HCT116 (cell line): ENCODE measurements around the gene OR4S1. TPM values are rescaled to one million over a fixed set of nuclear protein-coding genes. Genes with fewer than 3 reads are reported as not detected.
"Not testable (repeated sequence)": the region's sequence is repeated elsewhere in the genome, so short reads cannot be mapped to it uniquely, and the experiment has no call there.

Experiments used
- ATAC-seq: fragments of 200-7000 bp; cut with Tn5 transposase; 2 replicates; pipeline ENCODE4 v1.9.1; 2020; ENCODE audit warnings: mild to moderate bottlenecking, moderate library complexity
- BruUV-seq: library from RNA; stranded (reverse); fragments of 400-500 nt; replicated peaks from 2 replicates; lab custom pipeline; 2021; lab: Mats Ljungman, UMichigan
- CTCF ChIA-PET: fragments of 300-600 bp; sonication (Branson Sonifier 250); formaldehyde crosslinking; loops from one replicate; lab custom pipeline; 2021; ENCODE audit warnings: antibody characterized with exemption; lab: Charles Lee
- POLR2A ChIA-PET: fragments of 300-600, 350-600 bp; sonication (Branson Sonifier 250); formaldehyde crosslinking; loops from one replicate; lab custom pipeline; 2021; ENCODE audit warnings: antibody characterized with exemption; lab: Charles Lee
- RAD21 ChIA-PET, 2 experiments: fragments of 300-600 bp; sonication (Branson Sonifier 250); formaldehyde crosslinking; loops; one replicate each; lab custom pipeline; 2023; ENCODE audit warnings: low total read pairs in 2 of 2; ENCODE audit not compliant: uncharacterized antibody in 2 of 2, unreplicated experiment in 2 of 2, low non-redundant PET in 1 of 2; lab: Charles Lee
- DNase-seq: peaks from one replicate; pipeline ENCODE4 v3.0.0-alpha.2; 2010; ENCODE audit warnings: low read depth, low spot score
- H2AFZ ChIP-seq: fragments of 200-600 bp; shearing (Covaris generic), sonication (generic); 2 replicates; pipeline ENCODE4 v1.6.1; 2017; ENCODE audit warnings: low read depth, mixed run types, mixed read lengths, antibody characterized with exemption, low read length; ENCODE audit not compliant: poor library complexity, severe bottlenecking
- H3K27ac ChIP-seq: 2 replicates; pipeline ENCODE4 v1.5.1; 2012; ENCODE audit warnings: low read depth, low read length
- H3K27me3 ChIP-seq: fragments of 200-600 bp; sonication (generic); 2 replicates; pipeline ENCODE4 v1.6.1; 2016; ENCODE audit warnings: mixed run types, low read length, mixed read lengths; ENCODE audit not compliant: insufficient read depth
- H3K36me3 ChIP-seq, 2 experiments: fragments of 200-500 bp in 1 of 2; fragments of 200-600 bp in 1 of 2; sonication (Bioruptor generic) in 1 of 2; sonication (generic) in 1 of 2; 2 replicates each; pipeline versions ENCODE4 v1.5.1 to v1.6.1; 2014 to 2016; ENCODE audit warnings: low read length in 2 of 2, inconsistent platforms in 1 of 2, mixed read lengths in 1 of 2, mixed run types in 1 of 2; ENCODE audit not compliant: insufficient read depth in 2 of 2, control insufficient read depth in 1 of 2
- H3K4me1 ChIP-seq, 2 experiments: fragments of 200-600 bp in 1 of 2; sonication (generic) in 1 of 2; 2 replicates each; pipeline versions ENCODE4 v1.5.1 to v1.6.1; 2012 to 2017; ENCODE audit warnings: low read length in 2 of 2, inconsistent platforms in 1 of 2, mild to moderate bottlenecking in 1 of 2, mixed read lengths in 1 of 2, mixed run types in 1 of 2, moderate library complexity in 1 of 2; ENCODE audit not compliant: insufficient read depth in 2 of 2, control insufficient read depth in 1 of 2
- H3K4me2 ChIP-seq: fragments of 200-600 bp; sonication (generic); 2 replicates; pipeline ENCODE4 v1.6.1; 2017; ENCODE audit warnings: mixed run types, low read length, mixed read lengths
- H3K4me3 ChIP-seq, 2 experiments: fragments of 200-600 bp in 1 of 2; sonication (generic) in 1 of 2; replicated peaks in 1 of 2; 2 replicates each; pipeline ENCODE4 v1.5.1; 2011 to 2016; ENCODE audit warnings: low read length in 2 of 2, control low read depth in 1 of 2, low read depth in 1 of 2, mild to moderate bottlenecking in 1 of 2, mixed read lengths in 1 of 2, mixed run types in 1 of 2
- H3K79me2 ChIP-seq: fragments of 200-600 bp; sonication (generic); 2 replicates; pipeline ENCODE4 v1.6.1; 2017; ENCODE audit warnings: mild to moderate bottlenecking, mixed run types, low read length, moderate library complexity, mixed read lengths; ENCODE audit not compliant: insufficient read depth
- H3K9ac ChIP-seq: fragments of 200-600 bp; sonication (generic); 2 replicates; pipeline ENCODE4 v1.6.1; 2016; ENCODE audit warnings: low read length, mixed read lengths
- H3K9me2 ChIP-seq: fragments of 200-600 bp; sonication (generic), shearing (Covaris generic); 2 replicates; pipeline ENCODE4 v1.6.1; 2017; ENCODE audit warnings: mixed run types, mild to moderate bottlenecking, moderate library complexity; ENCODE audit not compliant: insufficient read depth
- H3K9me3 ChIP-seq, 2 experiments: fragments of 200-500 bp in 1 of 2; fragments of 200-600 bp in 1 of 2; sonication (Bioruptor generic) in 1 of 2; sonication (generic) in 1 of 2; 2 replicates each; pipeline ENCODE4 v1.6.1; 2014 to 2017; ENCODE audit warnings: low read length in 2 of 2, mixed read lengths in 2 of 2, inconsistent platforms in 1 of 2, low read depth in 1 of 2, mild to moderate bottlenecking in 1 of 2, mixed run types in 1 of 2, moderate library complexity in 1 of 2; ENCODE audit not compliant: control insufficient read depth in 1 of 2, insufficient read depth in 1 of 2
- H4K20me1 ChIP-seq: fragments of 200-600 bp; sonication (generic), shearing (Covaris generic); 2 replicates; pipeline ENCODE4 v1.6.1; 2017; ENCODE audit warnings: mixed run types, mild to moderate bottlenecking, moderate library complexity; ENCODE audit not compliant: insufficient read depth
- CEBPB ChIP-seq: IDR thresholded peaks from 2 replicates; pipeline ENCODE4 v1.6.1; 2012; ENCODE audit warnings: low read depth
- EGR1 ChIP-seq: IDR thresholded peaks from 2 replicates; pipeline ENCODE4 v1.6.1; 2012; ENCODE audit warnings: low read depth
- ELF1 ChIP-seq: IDR thresholded peaks from 2 replicates; pipeline ENCODE4 v1.6.1; 2012; ENCODE audit warnings: low read depth, borderline replicate concordance
- EZH2 ChIP-seq: fragments of 200-600 bp; sonication (generic); IDR thresholded peaks from 2 replicates; pipeline ENCODE4 v1.6.1; 2017; ENCODE audit warnings: antibody characterized with exemption, mixed run types
- EZH2phosphoT487 ChIP-seq: fragments of 200-600 bp; IDR thresholded peaks from 2 replicates; pipeline ENCODE4 v1.6.1; 2018; ENCODE audit warnings: antibody characterized with exemption, borderline replicate concordance
- JUND ChIP-seq: IDR thresholded peaks from 2 replicates; pipeline ENCODE4 v1.6.1; 2012
- MAX ChIP-seq: IDR thresholded peaks from 2 replicates; pipeline ENCODE4 v1.6.1; 2012
- POLR2AphosphoS5 ChIP-seq: IDR thresholded peaks from 2 replicates; pipeline ENCODE4 v1.6.1; 2011; ENCODE audit warnings: mild to moderate bottlenecking, low read depth, low read length, moderate library complexity
- REST ChIP-seq: IDR thresholded peaks from 2 replicates; pipeline ENCODE4 v1.6.1; 2012; ENCODE audit warnings: low read depth
- SRF ChIP-seq: IDR thresholded peaks from 2 replicates; pipeline ENCODE4 v1.6.1; 2012; ENCODE audit warnings: low read depth
- YY1 ChIP-seq: IDR thresholded peaks from 2 replicates; pipeline ENCODE4 v1.6.1; 2011; ENCODE audit warnings: low read length, low read depth, moderate library complexity, mild to moderate bottlenecking; ENCODE audit not compliant: insufficient replicate concordance; ENCODE audit errors: extremely low read depth
- intact Hi-C: fragments of 100-400 bp; cut with micrococcal nuclease; formaldehyde crosslinking; loops from 2 replicates; pipeline ENCODE4 v1.10.0; 2022
- total RNA-seq: library from RNA; stranded (reverse); gene quantifications from one replicate; pipeline ENCODE4 v1.2.1, GENCODE V29; 2021; ENCODE audit not compliant: unreplicated experiment
- TF ChIP-seq, protein P1 (sequence below), 3 experiments: fragments of 200-600 bp in 1 of 3; sonication (generic) in 1 of 3; IDR thresholded peaks in 2 of 3; conservative IDR thresholded peaks in 1 of 3; 2 replicates each; pipeline ENCODE4 v1.5.1; 2012 to 2017; ENCODE audit warnings: low read depth in 2 of 3, low read length in 2 of 3, antibody characterized with exemption in 1 of 3, borderline replicate concordance in 1 of 3, control low read depth in 1 of 3, mild to moderate bottlenecking in 1 of 3, mixed read lengths in 1 of 3, mixed run types in 1 of 3, moderate library complexity in 1 of 3; ENCODE audit not compliant: insufficient read depth in 1 of 3
- TF ChIP-seq, protein P2 (sequence below): IDR thresholded peaks from 2 replicates; pipeline ENCODE4 v1.6.1; 2011; ENCODE audit warnings: mild to moderate bottlenecking, low read length, moderate library complexity; ENCODE audit not compliant: insufficient replicate concordance; ENCODE audit errors: extremely low read depth

OR4S1 gene
- total RNA-seq, 1 experiment from 2014 or later: not detected

DNA sequence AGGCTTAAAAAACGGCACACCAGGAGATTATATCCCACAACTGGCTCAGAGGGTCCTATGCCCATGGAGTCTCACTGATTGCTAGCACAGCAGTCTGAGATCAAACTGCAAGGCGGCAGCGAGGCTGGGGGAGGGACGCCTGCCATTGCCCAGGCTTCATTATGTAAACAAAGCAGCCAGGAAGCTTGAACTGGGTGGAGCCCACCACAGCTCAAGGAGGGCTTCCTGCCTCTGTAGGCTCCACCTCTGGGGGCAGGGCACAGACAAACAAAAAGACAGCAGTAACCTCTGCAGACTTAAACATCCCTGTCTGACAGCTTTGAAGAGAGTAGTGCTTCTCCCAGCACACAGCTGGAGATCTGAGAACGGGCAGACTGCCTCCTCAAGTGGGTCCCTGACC, 40.3 kb downstream of the OR4S1 start:
- H3K4me1 ChIP-seq, CTCF ChIA-PET, H3K4me3 ChIP-seq, H3K9ac ChIP-seq, intact Hi-C loops, ATAC-seq, BruUV-seq, H3K79me2 ChIP-seq, H3K27ac ChIP-seq, DNase-seq, RAD21 ChIA-PET, H3K9me2 ChIP-seq, H2AFZ ChIP-seq, H3K36me3 ChIP-seq, POLR2A ChIA-PET, H3K9me3 ChIP-seq, H4K20me1 ChIP-seq, H3K27me3 ChIP-seq, H3K4me2 ChIP-seq: not testable (repeated sequence)

- no TSS peak for BruUV-seq
- TF ChIP-seq EZH2 (no peak), EZH2phosphoT487 (no peak), CEBPB (no peak), EGR1 (no peak), YY1 (no peak), POLR2AphosphoS5 (no peak), SRF (no peak), MAX (no peak), ELF1 (no peak), JUND (no peak), REST (no peak)
- TF ChIP-seq, protein P1, sequence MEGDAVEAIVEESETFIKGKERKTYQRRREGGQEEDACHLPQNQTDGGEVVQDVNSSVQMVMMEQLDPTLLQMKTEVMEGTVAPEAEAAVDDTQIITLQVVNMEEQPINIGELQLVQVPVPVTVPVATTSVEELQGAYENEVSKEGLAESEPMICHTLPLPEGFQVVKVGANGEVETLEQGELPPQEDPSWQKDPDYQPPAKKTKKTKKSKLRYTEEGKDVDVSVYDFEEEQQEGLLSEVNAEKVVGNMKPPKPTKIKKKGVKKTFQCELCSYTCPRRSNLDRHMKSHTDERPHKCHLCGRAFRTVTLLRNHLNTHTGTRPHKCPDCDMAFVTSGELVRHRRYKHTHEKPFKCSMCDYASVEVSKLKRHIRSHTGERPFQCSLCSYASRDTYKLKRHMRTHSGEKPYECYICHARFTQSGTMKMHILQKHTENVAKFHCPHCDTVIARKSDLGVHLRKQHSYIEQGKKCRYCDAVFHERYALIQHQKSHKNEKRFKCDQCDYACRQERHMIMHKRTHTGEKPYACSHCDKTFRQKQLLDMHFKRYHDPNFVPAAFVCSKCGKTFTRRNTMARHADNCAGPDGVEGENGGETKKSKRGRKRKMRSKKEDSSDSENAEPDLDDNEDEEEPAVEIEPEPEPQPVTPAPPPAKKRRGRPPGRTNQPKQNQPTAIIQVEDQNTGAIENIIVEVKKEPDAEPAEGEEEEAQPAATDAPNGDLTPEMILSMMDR (IDR thresholded peaks at IDR 0.05 in 2 of 3, conservative IDR thresholded peaks at IDR 0.05 in 1 of 3; ENCODE audit: borderline replicate concordance in 1 of 3, insufficient read depth in 1 of 3, low read depth in 2 of 3, low read length in 2 of 3): no peak
- TF ChIP-seq, protein P2, sequence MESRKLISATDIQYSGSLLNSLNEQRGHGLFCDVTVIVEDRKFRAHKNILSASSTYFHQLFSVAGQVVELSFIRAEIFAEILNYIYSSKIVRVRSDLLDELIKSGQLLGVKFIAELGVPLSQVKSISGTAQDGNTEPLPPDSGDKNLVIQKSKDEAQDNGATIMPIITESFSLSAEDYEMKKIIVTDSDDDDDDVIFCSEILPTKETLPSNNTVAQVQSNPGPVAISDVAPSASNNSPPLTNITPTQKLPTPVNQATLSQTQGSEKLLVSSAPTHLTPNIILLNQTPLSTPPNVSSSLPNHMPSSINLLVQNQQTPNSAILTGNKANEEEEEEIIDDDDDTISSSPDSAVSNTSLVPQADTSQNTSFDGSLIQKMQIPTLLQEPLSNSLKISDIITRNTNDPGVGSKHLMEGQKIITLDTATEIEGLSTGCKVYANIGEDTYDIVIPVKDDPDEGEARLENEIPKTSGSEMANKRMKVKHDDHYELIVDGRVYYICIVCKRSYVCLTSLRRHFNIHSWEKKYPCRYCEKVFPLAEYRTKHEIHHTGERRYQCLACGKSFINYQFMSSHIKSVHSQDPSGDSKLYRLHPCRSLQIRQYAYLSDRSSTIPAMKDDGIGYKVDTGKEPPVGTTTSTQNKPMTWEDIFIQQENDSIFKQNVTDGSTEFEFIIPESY: no peak
These were observed 48.0 kb downstream of the OR4S1 start for GRCh38 chr11:48354013-48354412.

More at GRCh38 chr11:48354013-48354412, 48.0 kb downstream of the OR4S1 start:
- DNase-seq (no peak), ATAC-seq (no peak)
- Histone ChIP-seq H3K4me1 (no peaks in the 10 kb centered on the region), H3K9me3 (no peaks in the 10 kb centered on the region), H3K36me3 (no peaks in the 10 kb centered on the region), H3K27me3 (no peaks in the 10 kb centered on the region), H2AFZ (no peak overlapping the region), H3K9ac (no peak overlapping the region), H3K4me3 (no peak overlapping the region), H4K20me1 (no peaks in the 10 kb centered on the region), H3K27ac (no peak overlapping the region), H3K79me2 (no peaks in the 10 kb centered on the region), H3K9me2 (no peaks in the 10 kb centered on the region), H3K4me2 (no peak overlapping the region)
- CTCF ChIA-PET: no interaction called here
- POLR2A ChIA-PET: no interaction called here
- RAD21 ChIA-PET: no interaction called here
- intact Hi-C loops: no loop called here
